ENCODE data around the gene TMEM187.

Gene TMEM187

GRCh38 chrX:154020536-154021115 is 48.1 kb downstream of the TMEM187 start:
- no peak for DNase-seq (ENCODE audit: low read depth in 2 of 2)

GRCh38 chrX:154021131-154021611 is 48.6 kb downstream of the TMEM187 start:
- no peak for DNase-seq (ENCODE audit: low read depth in 2 of 2)

GRCh38 chrX:154022108-154022507 is 49.6 kb downstream of the TMEM187 start:
- DNase-seq (ENCODE audit: low read depth in 2 of 2): no peak

GRCh38 chrX:154023276-154024000 is 50.9 kb downstream of the TMEM187 start:
- no peak for DNase-seq (ENCODE audit: low read depth in 2 of 2)

- no peak for DNase-seq (ENCODE audit: low read depth in 2 of 2)
Measured at GRCh38 chrX:154024271-154024670, 51.7 kb downstream of the TMEM187 start.

GRCh38 chrX:154025230-154025629 is 52.7 kb downstream of the TMEM187 start:
- DNase-seq (ENCODE audit: low read depth in 2 of 2): no peak

- no peak for DNase-seq (ENCODE audit: low read depth in 2 of 2)
Measured at GRCh38 chrX:154026136-154027021, 53.8 kb downstream of the TMEM187 start.

- no peak for DNase-seq (ENCODE audit: low read depth in 2 of 2)
Measured at GRCh38 chrX:154027022-154027402, 54.5 kb downstream of the TMEM187 start.

- DNase-seq (ENCODE audit: low read depth in 2 of 2): no peak
Measured at GRCh38 chrX:154027986-154028385, 55.4 kb downstream of the TMEM187 start.

GRCh38 chrX:154028502-154029184 is 56.1 kb downstream of the TMEM187 start:
- DNase-seq (ENCODE audit: low read depth in 2 of 2): no peak

- DNase-seq (ENCODE audit: low read depth in 2 of 2): no peak
Measured at GRCh38 chrX:154029439-154029838, 56.9 kb downstream of the TMEM187 start.

GRCh38 chrX:154030266-154030665 is 57.7 kb downstream of the TMEM187 start:
- no peak for DNase-seq (ENCODE audit: low read depth in 2 of 2)

GRCh38 chrX:154030715-154031305 is 58.3 kb downstream of the TMEM187 start:
- DNase-seq (ENCODE audit: low read depth in 2 of 2): no peak

GRCh38 chrX:154032160-154032559 is 59.6 kb downstream of the TMEM187 start:
- no peak for DNase-seq (ENCODE audit: low read depth in 2 of 2)

GRCh38 chrX:154032653-154033052 is 60.1 kb downstream of the TMEM187 start:
- no peak for DNase-seq (ENCODE audit: low read depth in 2 of 2)
